ENCODE measurements around the gene GOLGA3. TPM values are rescaled to one million over a fixed set of nuclear protein-coding genes. Genes with fewer than 3 reads are reported as not detected.
A peak's percentile ranks its signal among the peaks of the same experiment; 100 is the strongest.

Gene GOLGA3
- total and polyA plus RNA-seq, 9 of the 15 experiments (the other 6 are each of a cell fraction or from before 2014, with no cell fraction given) = 1.9 to 48.1 (median 18.4) TPM

DNA sequence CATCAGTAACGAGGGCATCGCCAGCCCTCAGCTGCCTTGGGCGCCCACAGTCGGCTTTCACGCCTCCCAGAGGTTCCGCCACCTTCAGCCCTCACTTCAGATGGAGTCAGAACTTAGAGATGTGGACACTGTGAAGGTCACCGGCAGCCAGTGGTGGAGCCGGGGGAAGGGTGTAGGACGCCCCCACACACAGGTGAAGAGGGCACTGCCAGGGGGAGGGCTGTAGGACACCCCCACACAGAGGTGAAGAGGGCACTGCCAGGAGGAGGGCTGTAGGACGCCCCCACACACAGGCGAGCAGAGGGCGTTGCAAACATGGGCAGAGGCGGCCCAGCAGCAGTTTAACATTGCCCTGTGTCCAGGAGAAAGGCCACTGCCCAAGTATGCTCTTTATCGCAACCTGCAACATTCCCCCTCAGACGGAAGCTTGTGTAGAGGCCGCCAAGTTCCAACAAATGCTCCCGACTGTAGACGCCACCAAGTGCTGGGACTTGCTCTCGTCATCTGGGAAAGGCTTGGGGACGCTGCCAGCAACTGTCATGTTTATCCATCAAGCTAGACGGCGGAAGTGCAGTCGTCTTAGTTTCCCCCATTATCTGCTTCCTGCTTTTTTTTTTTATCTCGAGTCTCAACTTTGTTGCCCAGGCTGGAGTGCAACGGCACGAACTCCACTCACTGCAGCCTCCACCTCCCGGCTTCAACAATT is 62.1 kb downstream of the GOLGA3 start (continued):
- TF ChIP-seq, protein P1, sequence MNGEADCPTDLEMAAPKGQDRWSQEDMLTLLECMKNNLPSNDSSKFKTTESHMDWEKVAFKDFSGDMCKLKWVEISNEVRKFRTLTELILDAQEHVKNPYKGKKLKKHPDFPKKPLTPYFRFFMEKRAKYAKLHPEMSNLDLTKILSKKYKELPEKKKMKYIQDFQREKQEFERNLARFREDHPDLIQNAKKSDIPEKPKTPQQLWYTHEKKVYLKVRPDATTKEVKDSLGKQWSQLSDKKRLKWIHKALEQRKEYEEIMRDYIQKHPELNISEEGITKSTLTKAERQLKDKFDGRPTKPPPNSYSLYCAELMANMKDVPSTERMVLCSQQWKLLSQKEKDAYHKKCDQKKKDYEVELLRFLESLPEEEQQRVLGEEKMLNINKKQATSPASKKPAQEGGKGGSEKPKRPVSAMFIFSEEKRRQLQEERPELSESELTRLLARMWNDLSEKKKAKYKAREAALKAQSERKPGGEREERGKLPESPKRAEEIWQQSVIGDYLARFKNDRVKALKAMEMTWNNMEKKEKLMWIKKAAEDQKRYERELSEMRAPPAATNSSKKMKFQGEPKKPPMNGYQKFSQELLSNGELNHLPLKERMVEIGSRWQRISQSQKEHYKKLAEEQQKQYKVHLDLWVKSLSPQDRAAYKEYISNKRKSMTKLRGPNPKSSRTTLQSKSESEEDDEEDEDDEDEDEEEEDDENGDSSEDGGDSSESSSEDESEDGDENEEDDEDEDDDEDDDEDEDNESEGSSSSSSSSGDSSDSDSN (IDR thresholded peaks at IDR 0.05; ENCODE audit: borderline replicate concordance in 1 of 2, low read depth in 2 of 2, low read length in 2 of 2) = 0 out of 4 replicates have a peak, but pooled peaks of 1 of the 2 experiments have one; percentile 30
- TF ChIP-seq NBN (IDR thresholded peaks at IDR 0.05; ENCODE audit: low read depth) (0 out of 2 replicates have a peak, but pooled peaks have one; percentile 31), POLR2A (conservative IDR thresholded peaks at IDR 0.05) (peak; percentile 52; the same call in 1 of the 2 replicates), CXXC5 (CRISPR knock-in tag; IDR thresholded peaks at IDR 0.05) (peak; percentile 54; the same call in 1 of the 2 replicates), GABPB1 (CRISPR knock-in tag; IDR thresholded peaks at IDR 0.05) (no peak; the same call in 1 of the 2 replicates), GABPB2 (CRISPR knock-in tag; conservative IDR thresholded peaks at IDR 0.05) (no peak), FOXK2 (conservative IDR thresholded peaks at IDR 0.05 in 1 of 2, IDR thresholded peaks at IDR 0.05 in 1 of 2; ENCODE audit: low read depth in 2 of 2) (peak; percentile 80 to 92), ATF7 (IDR thresholded peaks at IDR 0.05) (peak; percentile 50; the same call in 1 of the 2 replicates)
- TF ChIP-seq, protein P2, sequence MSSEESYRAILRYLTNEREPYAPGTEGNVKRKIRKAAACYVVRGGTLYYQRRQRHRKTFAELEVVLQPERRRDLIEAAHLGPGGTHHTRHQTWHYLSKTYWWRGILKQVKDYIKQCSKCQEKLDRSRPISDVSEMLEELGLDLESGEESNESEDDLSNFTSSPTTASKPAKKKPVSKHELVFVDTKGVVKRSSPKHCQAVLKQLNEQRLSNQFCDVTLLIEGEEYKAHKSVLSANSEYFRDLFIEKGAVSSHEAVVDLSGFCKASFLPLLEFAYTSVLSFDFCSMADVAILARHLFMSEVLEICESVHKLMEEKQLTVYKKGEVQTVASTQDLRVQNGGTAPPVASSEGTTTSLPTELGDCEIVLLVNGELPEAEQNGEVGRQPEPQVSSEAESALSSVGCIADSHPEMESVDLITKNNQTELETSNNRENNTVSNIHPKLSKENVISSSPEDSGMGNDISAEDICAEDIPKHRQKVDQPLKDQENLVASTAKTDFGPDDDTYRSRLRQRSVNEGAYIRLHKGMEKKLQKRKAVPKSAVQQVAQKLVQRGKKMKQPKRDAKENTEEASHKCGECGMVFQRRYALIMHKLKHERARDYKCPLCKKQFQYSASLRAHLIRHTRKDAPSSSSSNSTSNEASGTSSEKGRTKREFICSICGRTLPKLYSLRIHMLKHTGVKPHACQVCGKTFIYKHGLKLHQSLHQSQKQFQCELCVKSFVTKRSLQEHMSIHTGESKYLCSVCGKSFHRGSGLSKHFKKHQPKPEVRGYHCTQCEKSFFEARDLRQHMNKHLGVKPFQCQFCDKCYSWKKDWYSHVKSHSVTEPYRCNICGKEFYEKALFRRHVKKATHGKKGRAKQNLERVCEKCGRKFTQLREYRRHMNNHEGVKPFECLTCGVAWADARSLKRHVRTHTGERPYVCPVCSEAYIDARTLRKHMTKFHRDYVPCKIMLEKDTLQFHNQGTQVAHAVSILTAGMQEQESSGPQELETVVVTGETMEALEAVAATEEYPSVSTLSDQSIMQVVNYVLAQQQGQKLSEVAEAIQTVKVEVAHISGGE (CRISPR knock-in tag; IDR thresholded peaks at IDR 0.05) = peak in 1 of 3 experiments; percentile 96; a peak in 2 of 6 replicates
- TF ChIP-seq, protein P3, sequence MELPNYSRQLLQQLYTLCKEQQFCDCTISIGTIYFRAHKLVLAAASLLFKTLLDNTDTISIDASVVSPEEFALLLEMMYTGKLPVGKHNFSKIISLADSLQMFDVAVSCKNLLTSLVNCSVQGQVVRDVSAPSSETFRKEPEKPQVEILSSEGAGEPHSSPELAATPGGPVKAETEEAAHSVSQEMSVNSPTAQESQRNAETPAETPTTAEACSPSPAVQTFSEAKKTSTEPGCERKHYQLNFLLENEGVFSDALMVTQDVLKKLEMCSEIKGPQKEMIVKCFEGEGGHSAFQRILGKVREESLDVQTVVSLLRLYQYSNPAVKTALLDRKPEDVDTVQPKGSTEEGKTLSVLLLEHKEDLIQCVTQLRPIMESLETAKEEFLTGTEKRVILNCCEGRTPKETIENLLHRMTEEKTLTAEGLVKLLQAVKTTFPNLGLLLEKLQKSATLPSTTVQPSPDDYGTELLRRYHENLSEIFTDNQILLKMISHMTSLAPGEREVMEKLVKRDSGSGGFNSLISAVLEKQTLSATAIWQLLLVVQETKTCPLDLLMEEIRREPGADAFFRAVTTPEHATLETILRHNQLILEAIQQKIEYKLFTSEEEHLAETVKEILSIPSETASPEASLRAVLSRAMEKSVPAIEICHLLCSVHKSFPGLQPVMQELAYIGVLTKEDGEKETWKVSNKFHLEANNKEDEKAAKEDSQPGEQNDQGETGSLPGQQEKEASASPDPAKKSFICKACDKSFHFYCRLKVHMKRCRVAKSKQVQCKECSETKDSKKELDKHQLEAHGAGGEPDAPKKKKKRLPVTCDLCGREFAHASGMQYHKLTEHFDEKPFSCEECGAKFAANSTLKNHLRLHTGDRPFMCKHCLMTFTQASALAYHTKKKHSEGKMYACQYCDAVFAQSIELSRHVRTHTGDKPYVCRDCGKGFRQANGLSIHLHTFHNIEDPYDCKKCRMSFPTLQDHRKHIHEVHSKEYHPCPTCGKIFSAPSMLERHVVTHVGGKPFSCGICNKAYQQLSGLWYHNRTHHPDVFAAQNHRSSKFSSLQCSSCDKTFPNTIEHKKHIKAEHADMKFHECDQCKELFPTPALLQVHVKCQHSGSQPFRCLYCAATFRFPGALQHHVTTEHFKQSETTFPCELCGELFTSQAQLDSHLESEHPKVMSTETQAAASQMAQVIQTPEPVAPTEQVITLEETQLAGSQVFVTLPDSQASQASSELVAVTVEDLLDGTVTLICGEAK (IDR thresholded peaks at IDR 0.05) = peak; percentile 93
- TF ChIP-seq, protein P3 (CRISPR knock-in tag; IDR thresholded peaks at IDR 0.05) = no peak
